ENCODE measurements around the gene GSE1.

- TF ChIP-seq EP300 (IDR thresholded peaks at IDR 0.05) (no peak), CTCF (IDR thresholded peaks at IDR 0.05) (peak in 1 of 6 experiments; percentile 20)
Observed at GRCh38 chr16:85607321-85607765, 5.8 kb upstream of the GSE1 start.
